NAMALWA (cell line): ENCODE data around the gene CTXND2.
"Not testable (repeated sequence)": the region's sequence is repeated elsewhere in the genome, so short reads cannot be mapped to it uniquely, and the experiment has no call there.

Source experiments
- DNase-seq: peaks from one replicate; pipeline ENCODE4 v3.0.0-alpha.2; 2015; ENCODE audit warnings: low spot score

The CTXND2 gene

DNA sequence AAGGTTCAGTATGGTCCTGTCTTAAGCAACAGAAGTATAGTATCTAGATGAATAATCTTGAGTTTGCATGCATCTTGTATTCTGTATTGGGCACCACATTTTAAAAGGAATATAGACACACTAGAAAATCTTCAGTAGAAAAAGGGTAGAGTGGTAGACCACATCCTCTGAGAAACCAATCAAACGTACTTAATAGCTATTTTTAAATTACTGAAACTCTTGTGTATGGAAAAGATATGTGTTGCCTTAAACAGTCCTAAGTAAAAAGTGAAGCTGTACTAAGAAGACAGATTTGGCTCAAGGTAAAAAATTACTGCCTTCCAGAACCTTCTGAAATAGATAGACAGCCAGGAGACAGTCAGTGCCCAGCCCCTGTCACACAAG is 3.1 kb downstream of the CTXND2 start:
- DNase-seq: peak; percentile 29

DNA sequence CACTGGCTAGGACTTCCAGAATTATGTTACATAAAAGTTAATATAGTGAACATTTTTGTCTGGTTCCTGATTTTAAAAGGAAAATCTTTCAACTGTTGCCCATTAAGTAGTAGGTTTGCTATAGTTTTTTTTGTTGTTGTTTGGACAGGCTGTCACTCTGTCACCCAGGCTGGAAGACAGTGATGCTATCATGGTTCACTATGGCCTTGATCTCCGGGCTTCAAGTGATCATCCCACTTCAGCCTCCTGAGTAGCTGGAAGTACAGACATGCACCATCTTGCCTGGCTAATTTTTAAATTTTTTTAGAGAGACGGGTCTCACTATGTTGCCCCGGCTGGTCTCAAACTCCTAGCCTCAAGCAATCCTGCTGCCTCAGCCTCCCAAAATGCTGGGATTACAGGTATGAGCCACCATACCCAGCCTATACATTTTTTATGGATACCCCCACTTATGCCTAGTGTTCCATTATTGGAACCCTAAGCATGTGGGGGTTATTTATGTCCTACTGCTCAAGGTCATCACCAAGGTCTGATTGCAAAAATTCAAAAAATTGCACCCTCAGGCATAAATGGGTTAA is 6.5 kb downstream of the CTXND2 start:
- no peak for DNase-seq

DNA sequence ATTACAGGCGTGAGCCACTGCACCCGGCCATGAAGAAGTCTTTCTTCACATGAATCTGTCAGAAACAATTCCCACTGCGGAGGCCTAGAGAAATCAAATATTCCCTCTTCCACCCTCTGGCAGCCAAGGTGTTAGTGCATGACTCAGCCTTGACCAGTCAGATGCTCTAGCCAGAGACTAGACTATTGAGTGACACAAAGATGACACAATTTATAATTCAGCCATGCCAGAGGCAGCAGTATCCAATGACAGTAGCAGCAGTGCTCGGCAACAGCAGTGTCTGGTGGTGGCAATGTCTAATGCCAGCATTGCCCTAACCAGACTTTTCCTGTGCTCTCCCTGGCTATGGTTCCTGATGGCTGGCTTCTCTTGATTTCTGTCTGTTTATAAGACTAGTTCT is 8.7 kb downstream of the CTXND2 start:
- DNase-seq: no peak

DNA sequence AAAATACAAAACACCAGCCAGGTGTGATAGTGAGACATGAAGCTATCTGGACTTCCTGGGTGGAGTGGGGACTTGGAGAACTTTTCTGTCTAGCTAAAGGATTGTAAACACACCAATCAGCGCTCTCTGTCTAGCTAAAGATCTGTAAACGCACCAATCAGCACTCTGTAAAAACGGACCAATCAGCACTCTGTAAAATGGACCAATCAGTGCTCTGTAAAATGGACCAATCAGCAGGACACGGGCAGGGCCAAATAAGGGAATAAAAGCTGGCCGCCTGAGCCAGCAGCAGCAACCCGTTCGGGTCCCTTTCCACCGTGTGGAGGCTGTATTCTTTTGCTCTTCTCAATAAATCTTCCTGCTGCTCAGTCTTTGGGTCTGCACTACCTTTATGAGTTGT is 12.9 kb downstream of the CTXND2 start:
- DNase-seq: not testable (repeated sequence)

DNA sequence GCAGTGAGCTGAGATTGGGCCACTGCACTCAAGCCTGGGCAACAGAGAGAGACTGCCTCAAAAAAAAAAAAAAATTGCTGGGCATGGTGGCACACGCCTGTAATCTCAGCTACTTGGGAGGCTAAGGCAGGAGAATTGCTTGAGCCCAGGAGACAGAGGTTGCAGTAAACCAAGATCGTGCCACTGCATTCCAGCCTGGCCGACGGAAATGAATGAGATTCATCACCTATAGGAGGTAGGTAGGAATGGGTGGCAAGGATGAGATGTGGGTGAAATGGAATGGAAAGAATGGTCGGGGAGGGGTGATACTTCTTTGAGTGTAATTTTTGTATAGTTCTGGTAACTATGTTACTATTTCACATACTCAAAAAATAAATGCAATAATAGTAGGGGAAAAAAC is 15.4 kb downstream of the CTXND2 start:
- no peak for DNase-seq

DNA sequence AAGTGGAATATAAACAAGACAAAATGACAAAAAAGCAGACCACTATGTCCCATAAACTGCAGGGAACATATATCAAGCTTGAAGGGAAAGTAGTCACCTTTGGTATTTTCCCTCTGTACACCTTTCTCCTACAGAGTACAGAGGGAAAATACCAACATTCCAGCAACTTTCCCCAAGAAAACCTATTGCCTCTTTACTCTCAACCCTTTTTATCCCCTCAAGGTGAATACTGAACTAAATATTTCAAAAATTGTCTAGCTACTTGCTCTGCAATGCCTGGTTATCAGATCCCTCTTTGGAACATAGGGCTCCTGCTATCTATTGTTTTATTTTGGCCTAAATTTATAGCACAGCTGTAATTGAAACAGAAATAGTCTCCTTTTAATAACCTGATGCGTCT is 15.8 kb downstream of the CTXND2 start:
- no peak for DNase-seq

DNA sequence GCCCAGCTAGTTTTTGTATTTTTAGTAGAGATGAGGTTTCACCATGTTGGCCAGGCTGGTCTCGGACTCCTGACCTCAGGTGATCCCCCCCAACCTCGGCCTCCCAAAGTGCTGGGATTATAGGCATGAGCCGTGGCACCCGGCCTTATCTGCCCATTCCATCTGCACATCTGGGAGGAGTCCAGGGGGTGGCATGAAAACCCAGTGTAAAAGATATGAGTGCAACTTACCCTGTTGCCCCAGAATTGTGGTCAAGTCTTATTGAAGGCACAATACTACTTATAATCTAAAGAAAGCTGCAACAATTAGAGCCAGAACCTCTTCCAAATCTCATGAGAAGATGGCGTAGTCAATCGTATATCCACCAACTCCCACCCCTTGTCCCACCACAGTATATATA is 18.4 kb downstream of the CTXND2 start:
- no peak for DNase-seq

DNA sequence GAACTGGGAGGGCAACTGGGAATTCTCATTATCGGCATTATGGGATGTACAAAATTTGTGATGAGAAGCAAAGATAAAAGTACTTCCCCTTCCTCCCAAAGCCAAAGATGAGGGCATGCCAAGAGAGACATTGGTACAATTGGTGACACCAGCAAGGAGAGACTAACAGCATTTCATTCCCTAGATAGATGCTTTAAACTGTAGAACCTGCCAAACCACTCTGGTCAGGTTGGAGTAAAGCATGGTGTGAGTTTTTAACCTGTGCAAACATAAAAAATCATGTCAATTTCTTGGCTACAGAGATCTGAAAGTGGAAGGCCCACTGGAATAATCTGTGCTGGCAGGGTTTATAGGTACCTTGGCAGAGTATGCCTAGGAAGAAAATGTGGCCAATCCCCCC is 19.4 kb downstream of the CTXND2 start:
- DNase-seq: no peak

DNA sequence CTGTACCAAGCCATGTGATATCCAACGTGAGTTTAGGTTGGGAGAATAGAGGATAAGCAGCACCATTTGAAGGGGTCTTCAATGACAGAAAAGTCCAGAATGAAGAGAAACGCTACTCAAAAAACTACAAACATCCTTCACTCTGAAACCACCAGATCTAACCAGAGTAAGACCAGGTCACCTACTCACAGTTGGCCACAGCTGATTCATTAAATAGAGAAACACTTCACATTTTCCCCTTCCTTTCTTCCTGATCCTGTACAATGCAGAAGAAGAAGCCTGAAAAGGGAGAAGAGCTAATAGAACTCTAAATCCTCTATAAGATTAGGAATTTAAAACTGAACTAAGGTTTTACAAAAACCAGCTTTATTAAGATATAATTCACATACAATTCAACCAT is 19.9 kb downstream of the CTXND2 start:
- no peak for DNase-seq

DNA sequence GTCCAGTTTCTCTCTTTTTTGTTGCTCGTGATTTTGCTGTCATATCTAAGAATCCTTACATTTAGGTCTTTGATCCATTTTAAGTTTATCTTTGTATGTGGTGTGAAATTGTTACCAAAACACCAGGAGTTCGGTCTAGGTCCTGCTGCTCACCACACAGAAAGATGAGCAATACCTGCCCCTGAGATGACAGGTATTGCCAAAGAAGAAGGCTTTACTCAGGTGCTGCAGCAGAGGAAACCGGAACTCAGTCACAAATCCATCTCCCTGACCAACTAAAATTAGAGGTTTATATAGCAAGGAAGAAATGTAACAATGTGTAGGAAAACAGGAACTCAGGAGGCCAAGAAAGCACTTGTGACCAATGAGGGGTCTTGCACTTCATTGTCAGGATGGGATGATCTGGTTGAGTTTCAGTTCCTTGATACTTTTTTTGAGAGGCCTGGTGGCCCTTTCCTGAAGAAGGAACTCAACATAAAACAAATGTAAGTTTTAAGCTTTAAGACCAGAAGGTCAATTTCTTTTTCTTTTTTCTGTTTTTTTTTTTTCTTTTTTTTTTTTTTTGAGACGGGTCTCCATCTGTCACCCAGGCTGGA is 22.7 kb downstream of the CTXND2 start:
- no peak for DNase-seq

DNA sequence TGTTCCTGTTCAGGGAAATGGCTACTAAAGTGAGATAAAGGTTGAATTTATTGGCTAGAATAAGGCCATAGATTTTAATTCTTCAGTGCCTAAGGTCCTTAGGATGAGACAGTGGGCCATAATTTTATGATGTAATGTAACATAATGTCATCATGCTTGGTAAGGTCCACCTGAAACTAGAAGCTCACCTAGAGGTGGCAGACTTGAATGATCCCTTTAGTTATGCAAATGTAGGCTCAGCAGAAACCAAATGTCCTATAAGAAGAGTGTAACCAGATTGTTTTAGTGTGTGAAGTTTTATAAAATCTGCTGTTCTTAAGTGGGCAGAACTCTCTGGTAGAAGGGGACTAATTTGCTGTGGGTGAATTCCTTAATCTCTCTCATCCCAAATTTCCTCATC is 25.7 kb downstream of the CTXND2 start:
- no peak for DNase-seq

DNA sequence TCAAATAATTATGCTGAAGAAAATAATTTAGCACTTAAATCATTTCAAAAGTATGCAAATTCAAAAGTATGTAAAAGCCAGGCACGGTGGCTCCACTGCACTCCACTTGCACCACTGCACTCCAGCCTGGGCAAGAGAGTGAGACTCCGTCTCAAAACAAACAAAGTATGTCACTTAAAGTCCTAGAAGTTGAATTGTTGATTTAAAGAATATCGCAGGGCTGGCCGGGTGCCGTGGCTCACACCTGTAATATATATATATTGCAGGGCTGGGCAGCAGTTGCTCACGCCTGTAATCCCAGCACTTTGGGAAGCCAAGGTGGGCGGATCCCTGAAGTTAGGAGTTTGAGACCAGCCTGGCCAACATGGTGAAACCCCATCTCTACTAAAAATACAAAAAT is 30.5 kb downstream of the CTXND2 start:
- DNase-seq: no peak

DNA sequence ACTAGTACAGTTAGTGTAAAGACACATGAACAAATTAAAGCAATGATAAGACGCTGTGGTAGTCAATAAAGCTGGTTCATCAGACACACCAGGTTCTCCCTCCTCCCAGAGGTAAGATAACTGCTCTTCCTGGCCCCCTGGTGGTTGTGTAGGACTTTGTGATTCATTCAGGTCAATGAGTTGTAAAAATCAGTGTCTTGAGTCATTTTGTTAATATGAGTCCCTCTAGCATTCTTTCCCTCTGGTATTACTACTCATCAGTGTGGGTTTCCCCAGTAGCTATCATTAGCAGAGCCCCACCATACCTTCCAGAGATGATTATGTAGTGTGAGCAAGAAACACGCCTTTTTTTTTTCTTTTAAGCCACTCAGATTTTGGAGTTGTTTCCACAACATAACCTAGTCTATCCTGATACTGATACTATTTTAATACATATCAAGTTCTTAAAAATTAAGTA is 35.6 kb downstream of the CTXND2 start:
- peak; percentile 94 for DNase-seq

DNA sequence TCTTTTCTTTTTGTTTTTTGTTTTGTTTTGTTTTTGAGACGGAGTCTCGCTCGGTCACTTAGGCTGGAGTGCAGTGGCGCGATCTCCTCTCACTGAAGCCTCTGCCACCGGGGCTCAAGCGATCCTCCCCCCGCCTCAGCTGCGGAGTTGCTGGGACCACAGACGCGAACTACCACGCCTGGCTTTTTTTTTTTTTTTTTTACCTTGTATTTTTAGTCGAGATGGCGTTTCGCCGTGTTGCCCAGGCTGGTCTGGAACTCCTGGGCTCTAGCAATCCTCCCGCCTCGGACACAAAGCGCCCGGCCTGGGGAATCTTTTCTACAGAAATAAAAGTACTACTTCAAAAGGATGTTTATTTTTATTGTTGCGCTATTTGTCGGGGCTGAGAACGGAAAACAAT is 38.1 kb downstream of the CTXND2 start:
- no peak for DNase-seq

DNA sequence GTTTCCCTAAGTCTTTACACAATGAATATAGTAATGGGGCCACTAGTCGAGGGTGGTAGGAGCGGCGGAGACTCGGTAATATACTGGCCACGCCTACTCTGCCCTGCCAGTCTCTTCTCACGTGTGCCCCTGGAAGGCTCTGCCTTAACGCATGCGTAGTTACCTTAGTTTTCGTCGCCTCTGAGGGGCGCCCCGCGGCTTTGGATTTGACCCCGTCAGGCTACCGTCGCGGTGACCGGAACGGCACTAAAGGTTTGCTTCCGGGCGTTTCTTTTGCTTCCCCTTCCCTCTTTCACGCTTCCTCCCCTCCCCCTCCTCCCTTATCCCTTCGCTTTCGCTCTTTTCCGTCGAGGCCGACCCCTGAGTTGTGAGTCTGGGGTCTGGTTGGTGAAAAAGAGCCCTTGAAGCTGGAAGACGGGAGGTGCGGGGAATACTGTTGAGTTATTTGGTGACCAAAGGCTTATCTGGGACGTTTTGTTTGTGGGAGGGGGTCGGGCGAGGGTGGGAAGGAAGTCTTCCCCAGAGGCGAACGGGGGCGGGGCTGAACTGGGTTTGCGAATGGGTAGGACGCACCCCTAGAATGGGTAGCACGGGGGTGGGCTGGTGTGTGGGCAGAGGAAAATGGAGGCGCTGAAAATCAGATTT is 39.3 kb downstream of the CTXND2 start, which contains the start of gene SETDB1:
TSS of gene SETDB1 (plus strand) at position 267 of the 645 bp plus-strand sequence. CDS start 1,352 bp downstream, outside the sequence.
- peak; percentile 100 for DNase-seq

DNA sequence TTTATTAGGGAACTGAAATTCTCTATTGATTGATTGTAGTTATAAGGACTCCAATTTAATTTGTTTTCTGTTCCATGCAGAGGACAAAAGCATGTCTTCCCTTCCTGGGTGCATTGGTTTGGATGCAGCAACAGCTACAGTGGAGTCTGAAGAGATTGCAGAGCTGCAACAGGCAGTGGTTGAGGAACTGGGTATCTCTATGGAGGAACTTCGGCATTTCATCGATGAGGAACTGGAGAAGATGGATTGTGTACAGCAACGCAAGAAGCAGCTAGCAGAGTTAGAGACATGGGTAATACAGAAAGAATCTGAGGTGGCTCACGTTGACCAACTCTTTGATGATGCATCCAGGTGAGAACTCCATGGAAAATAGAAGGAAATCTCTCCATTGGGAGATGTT is 40.7 kb downstream of the CTXND2 start:
- no peak for DNase-seq

DNA sequence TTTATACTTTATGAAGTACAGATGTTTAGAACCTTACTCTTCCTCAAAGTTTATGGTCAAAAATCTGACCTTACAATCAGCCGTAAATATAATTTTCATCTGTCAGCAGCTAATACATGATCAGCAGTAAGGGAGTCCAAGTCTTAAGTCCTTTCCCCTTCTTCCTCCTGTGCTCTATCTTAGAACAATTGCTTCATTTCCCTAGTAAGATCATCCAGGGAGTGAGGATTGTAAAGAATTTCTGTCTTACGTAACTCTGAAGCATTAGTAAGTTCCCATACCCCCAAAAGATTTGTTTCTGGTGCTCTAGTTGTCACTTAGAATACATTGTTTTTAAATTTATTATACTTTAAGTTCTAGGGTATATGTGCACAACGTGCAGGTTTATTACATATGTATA is 41.4 kb downstream of the CTXND2 start:
- no peak for DNase-seq

DNA sequence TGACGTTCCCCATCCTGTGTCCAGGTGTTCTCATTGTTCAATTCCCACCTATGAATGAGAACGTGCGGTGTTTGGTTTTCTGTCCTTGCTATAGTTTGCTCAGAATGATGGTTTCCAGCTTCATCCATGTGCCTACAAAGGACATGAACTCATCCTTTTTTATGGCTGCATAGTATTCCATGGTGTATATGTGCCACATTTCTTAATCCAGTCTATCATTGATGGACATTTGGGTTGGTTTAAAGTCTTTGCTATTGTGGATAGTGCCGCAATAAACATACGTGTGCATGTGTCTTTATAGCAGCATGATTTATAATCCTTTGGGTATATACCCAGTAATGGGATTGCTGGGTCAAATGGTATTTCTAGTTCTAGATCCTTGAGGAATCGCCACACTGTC is 41.8 kb downstream of the CTXND2 start:
- DNase-seq: not testable (repeated sequence)

DNA sequence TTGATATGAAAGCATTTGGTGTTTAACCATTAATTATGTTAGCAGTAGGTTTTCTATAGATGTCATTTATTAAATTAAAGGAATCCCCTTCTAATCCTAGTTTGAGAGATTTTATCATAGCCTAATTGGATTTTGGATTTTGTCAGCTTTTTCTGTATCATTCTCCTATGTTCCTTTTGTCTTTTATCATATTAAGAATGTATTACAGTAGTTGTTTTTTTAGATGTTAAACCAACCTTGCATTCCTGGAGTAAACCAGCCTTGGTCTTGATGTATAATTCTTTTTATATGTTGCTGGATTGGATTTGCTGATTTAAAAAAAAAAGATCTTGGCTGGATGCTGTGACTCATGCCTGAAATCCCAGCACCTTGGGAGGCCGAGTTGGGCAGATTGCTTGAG is 44.8 kb downstream of the CTXND2 start:
- peak; percentile 32 for DNase-seq

DNA sequence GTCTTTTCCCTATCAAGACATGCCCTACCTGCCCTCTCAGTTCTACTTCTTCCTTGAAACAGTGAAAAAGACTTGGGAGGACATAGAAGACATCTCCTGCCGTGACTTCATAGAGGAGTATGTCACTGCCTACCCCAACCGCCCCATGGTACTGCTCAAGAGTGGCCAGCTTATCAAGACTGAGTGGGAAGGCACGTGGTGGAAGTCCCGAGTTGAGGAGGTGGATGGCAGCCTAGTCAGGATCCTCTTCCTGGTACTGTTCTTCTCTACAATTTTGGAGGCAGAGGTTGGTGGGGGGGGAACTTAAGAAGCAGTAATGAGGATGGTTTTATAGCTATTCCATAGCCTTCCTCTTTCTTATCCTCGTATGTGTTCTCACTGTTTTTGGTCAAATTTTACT is 57.9 kb downstream of the CTXND2 start:
- no peak for DNase-seq

DNA sequence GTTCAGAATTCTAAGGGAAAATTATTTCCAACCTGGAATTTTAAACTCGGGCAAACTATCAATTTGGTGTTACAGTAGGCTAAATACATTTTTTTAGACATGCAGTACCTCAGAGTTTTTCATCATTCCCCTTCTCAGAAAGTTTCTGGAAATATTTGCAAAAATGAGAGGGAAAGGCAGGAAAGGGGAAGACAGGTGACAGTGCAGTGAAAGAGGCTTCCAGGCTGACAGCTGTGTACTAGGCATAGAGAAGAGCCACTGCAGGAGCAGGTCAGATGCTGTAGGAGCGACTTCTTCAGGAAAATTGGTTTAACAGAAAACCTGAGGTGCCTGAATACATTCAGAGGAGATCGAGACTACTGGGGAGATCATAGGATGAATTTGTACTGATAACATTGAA is 67.8 kb downstream of the CTXND2 start:
- DNase-seq: no peak

DNA sequence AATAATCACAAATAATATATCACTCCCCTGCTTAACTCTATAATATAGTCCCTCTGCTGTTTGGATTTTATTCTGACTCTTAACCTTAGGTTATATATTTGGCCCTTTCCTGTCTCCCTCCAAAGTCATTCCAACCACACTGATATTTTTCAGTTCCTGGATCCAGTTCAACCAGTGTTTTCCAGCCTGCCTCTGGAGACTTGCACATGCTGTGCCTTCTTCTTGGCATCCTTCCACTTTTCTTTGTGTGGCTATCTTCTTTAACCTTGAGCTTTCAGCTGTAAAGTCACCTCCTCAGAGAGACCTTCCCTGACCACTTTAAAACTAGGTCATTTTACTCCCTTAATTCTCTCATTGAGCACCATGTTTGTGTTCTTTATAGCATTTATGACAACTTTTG is 68.3 kb downstream of the CTXND2 start:
- no peak for DNase-seq

DNA sequence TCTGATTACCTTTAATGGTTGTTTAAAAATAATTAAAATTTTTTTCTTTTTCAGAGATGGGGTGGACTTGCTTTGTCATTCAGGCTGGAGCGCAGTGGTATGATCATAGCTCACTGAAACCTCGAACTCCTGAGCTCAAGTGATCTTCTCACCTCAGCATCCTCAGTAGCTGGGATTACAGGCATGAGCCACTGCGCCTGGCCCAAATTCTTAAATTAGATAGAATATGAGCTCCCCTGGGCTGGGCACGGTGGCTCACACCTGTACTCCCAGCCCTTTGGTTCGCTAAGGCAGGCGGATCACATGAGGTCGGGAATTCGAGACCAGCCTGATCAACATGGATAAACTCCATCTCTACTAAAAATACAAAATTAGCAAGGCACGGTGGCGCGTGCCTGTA is 70.7 kb downstream of the CTXND2 start:
- no peak for DNase-seq

DNA sequence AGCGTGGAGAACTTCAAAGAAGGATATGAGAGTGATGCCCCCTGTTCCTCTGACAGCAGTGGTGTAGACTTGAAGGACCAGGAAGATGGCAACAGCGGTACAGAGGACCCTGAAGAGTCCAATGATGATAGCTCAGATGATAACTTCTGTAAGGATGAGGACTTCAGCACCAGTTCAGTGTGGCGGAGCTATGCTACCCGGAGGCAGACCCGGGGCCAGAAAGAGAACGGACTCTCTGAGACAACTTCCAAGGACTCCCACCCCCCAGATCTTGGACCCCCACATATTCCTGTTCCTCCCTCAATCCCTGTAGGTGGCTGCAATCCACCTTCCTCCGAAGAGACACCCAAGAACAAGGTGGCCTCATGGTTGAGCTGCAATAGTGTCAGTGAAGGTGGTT is 73.7 kb downstream of the CTXND2 start:
- DNase-seq: no peak
